Endothelial cell of umbilical vein (primary cell): ENCODE results near the gene ATXN10. TPM values are rescaled to one million over a fixed set of nuclear protein-coding genes. Genes with fewer than 3 reads are reported as not detected.

Experiments
- BruUV-seq: library from RNA; stranded (reverse); fragments of 400-500 nt; replicated peaks from 2 replicates; lab custom pipeline; 2021; lab: Mats Ljungman, UMichigan
- CTCF ChIA-PET: fragments of 300-600, 350-600 bp; sonication (Branson Sonifier 250); formaldehyde crosslinking; loops from one replicate; lab custom pipeline; 2021; ENCODE audit warnings: antibody characterized with exemption, inconsistent platforms; lab: Charles Lee
- POLR2A ChIA-PET: fragments of 300-600, 350-600 bp; sonication (Branson Sonifier 250); formaldehyde crosslinking; loops from one replicate; lab custom pipeline; 2021; ENCODE audit warnings: antibody characterized with exemption, inconsistent platforms; lab: Charles Lee
- DNase-seq: peaks from one replicate; pipeline ENCODE4 v3.0.0-alpha.2; 2011; ENCODE audit warnings: low read depth, low spot score
- FAIRE-seq: peaks from 2 replicates; lab custom pipeline; 2011; peaks lifted over from hg19 to GRCh38; lab: Jason Lieb, UNC
- H2AFZ ChIP-seq: 2 replicates; pipeline ENCODE4 v1.6.0; 2012; ENCODE audit warnings: low read depth, low read length, control low read depth, inconsistent platforms
- H3K27ac ChIP-seq: 2 replicates; pipeline ENCODE4 v1.5.1; 2011; ENCODE audit warnings: low read depth, mild to moderate bottlenecking, control low read depth, low read length, moderate library complexity; ENCODE audit not compliant: insufficient read depth
- H3K27me3 ChIP-seq, 2 experiments: 2 replicates each; pipeline versions ENCODE4 v1.6.0 to v1.6.1; 2011; ENCODE audit warnings: low read length in 2 of 2, mixed read lengths in 1 of 2; ENCODE audit not compliant: control insufficient read depth in 2 of 2, insufficient read depth in 2 of 2
- H3K36me3 ChIP-seq, 2 experiments: 2 replicates in 1 of 2; 3 replicates in 1 of 2; pipeline ENCODE4 v1.5.1; 2011; ENCODE audit warnings: low read length in 2 of 2, mild to moderate bottlenecking in 1 of 2, moderate library complexity in 1 of 2; ENCODE audit not compliant: control insufficient read depth in 2 of 2, insufficient read depth in 2 of 2; ENCODE audit errors: extremely low read depth in 1 of 2
- H3K4me1 ChIP-seq: 3 replicates; pipeline ENCODE4 v1.5.1; 2011; ENCODE audit warnings: mild to moderate bottlenecking, low read length; ENCODE audit not compliant: control insufficient read depth, insufficient read depth; ENCODE audit errors: extremely low read depth
- H3K4me2 ChIP-seq: 2 replicates; pipeline ENCODE4 v1.6.1; 2011; ENCODE audit warnings: low read length, control low read depth, mixed read lengths; ENCODE audit not compliant: insufficient read depth
- H3K4me3 ChIP-seq, 3 experiments: fragments of 200-600 bp in 1 of 3; sonication (generic), shearing (Covaris generic) in 1 of 3; replicated peaks in 1 of 3; 2 replicates each; pipeline ENCODE4 v1.5.1; 2011 to 2016; ENCODE audit warnings: control low read depth in 3 of 3, low read length in 3 of 3, mild to moderate bottlenecking in 2 of 3, inconsistent platforms in 1 of 3, low read depth in 1 of 3, moderate library complexity in 1 of 3; ENCODE audit not compliant: insufficient read depth in 1 of 3
- H3K79me2 ChIP-seq: 2 replicates; pipeline ENCODE4 v1.6.0; 2012; ENCODE audit warnings: low read length, inconsistent platforms; ENCODE audit not compliant: control insufficient read depth, insufficient read depth
- H3K9ac ChIP-seq: replicated peaks from 2 replicates; pipeline ENCODE3; 2011; ENCODE audit warnings: low read length, control low read depth; ENCODE audit not compliant: insufficient read depth; ENCODE audit errors: extremely low read depth
- H3K9me1 ChIP-seq: replicated peaks from 3 replicates; pipeline ENCODE4 v1.6.0; 2011; ENCODE audit warnings: mild to moderate bottlenecking, low read length; ENCODE audit not compliant: control insufficient read depth, insufficient read depth; ENCODE audit errors: extremely low read depth
- H3K9me3 ChIP-seq: replicated peaks from 2 replicates; pipeline ENCODE4 v1.5.1; 2012; ENCODE audit warnings: low read length, inconsistent platforms; ENCODE audit not compliant: control insufficient read depth, insufficient read depth
- H4K20me1 ChIP-seq: replicated peaks from 2 replicates; pipeline ENCODE3; 2011; ENCODE audit warnings: mild to moderate bottlenecking, low read length; ENCODE audit not compliant: control insufficient read depth, insufficient read depth; ENCODE audit errors: extremely low read depth
- CTCF ChIP-seq, 2 donors: IDR thresholded peaks; 1 replicate in 1 of 2; 2 replicates in 1 of 2; pipeline ENCODE4 v1.5.1; 2011; ENCODE audit warnings: low read length in 2 of 2, mild to moderate bottlenecking in 2 of 2, moderate library complexity in 2 of 2, control low read depth in 1 of 2, inconsistent platforms in 1 of 2, low read depth in 1 of 2; ENCODE audit not compliant: insufficient read depth in 1 of 2; ENCODE audit errors: extremely low read depth in 1 of 2
- EZH2 ChIP-seq: IDR thresholded peaks from 2 replicates; pipeline ENCODE4 v1.6.1; 2012; ENCODE audit warnings: borderline replicate concordance, low read depth, mild to moderate bottlenecking, moderate library complexity, low read length, inconsistent platforms; ENCODE audit not compliant: severe bottlenecking
- FOS ChIP-seq: IDR thresholded peaks from 2 replicates; pipeline ENCODE4 v1.6.1; 2011; ENCODE audit warnings: mild to moderate bottlenecking, low read length, moderate library complexity, borderline replicate concordance; ENCODE audit not compliant: insufficient read depth
- GATA2 ChIP-seq: IDR thresholded peaks from 2 replicates; pipeline ENCODE4 v1.7.0; 2011; ENCODE audit warnings: low read depth, mild to moderate bottlenecking, moderate library complexity, mixed read lengths, low read length; ENCODE audit not compliant: insufficient read length, insufficient read depth
- JUN ChIP-seq: IDR thresholded peaks from 2 replicates; pipeline ENCODE4 v1.6.1; 2011; ENCODE audit warnings: borderline replicate concordance, low read depth; ENCODE audit not compliant: insufficient read length, insufficient read depth
- MYC ChIP-seq: IDR thresholded peaks from one replicate; pipeline ENCODE4 v1.6.1; 2011; ENCODE audit warnings: mild to moderate bottlenecking, low read depth, low read length
- POLR2A ChIP-seq: IDR thresholded peaks from 2 replicates; pipeline ENCODE4 v1.6.1; 2012; ENCODE audit warnings: low read depth, mild to moderate bottlenecking, control low read depth, low read length
- POLR2AphosphoS5 ChIP-seq: IDR thresholded peaks from 2 replicates; pipeline ENCODE4 v1.6.1; 2012; ENCODE audit warnings: low read depth, mild to moderate bottlenecking, control low read depth, low read length, moderate library complexity; ENCODE audit not compliant: insufficient read depth
- dilution Hi-C: fragments of 300-500 bp; cut with MboI; formaldehyde crosslinking; loops from one replicate; pipeline ENCODE4 v1.15.0; 2019; ENCODE audit warnings: low sequenced_read_pairs; ENCODE audit not compliant: extremely low pct_ligation_motif_present
- intact Hi-C: fragments of 100-400 bp; cut with micrococcal nuclease; formaldehyde crosslinking; loops from one replicate; pipeline ENCODE4 v1.10.0; 2022
- polyA plus RNA-seq, 4 experiments: library from polyadenylated mRNA; depleted of rRNA in 3 of 4; stranded (reverse) in 3 of 4; unstranded in 1 of 4; fragments of >200 nt; gene quantifications; 2 replicates each; pipeline versions ENCODE4 v1.2.1 to v1.2.3, GENCODE V29; 2011 to 2012; ENCODE audit warnings: missing spikeins in 1 of 4
- total RNA-seq: library from RNA; stranded (reverse); gene quantifications from 2 replicates; pipeline ENCODE4 v1.2.3, GENCODE V29; 2021
- TF ChIP-seq, protein P1 (sequence below): IDR thresholded peaks from 2 replicates; pipeline ENCODE4 v1.6.1; 2011; ENCODE audit not compliant: insufficient read depth, insufficient read length

The ATXN10 gene
- total and polyA plus RNA-seq, 2 donors (not counting 3 experiments of a cell fraction or from before 2014, with no cell fraction given) = 73.2 to 91.9 TPM

DNA sequence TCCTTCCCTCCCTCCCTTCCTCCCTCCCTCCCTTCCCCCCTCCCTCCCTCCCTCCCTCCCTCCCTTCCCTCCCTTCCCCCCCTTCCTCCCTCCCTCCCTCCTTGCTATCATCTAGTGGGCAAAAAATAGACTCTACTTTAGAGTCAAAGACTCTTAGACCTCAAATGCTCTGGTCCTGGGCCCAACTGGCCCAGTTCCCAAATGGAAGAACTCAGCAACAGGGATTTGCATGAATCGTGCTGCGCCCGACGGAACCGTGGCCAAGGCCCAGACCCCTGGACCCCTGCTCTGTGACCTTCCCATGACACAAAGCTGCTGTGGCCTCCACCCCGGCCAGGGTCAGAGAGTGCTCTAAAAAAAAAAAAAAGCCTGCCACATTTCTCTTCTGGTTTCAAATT, 207.9 kb downstream of the ATXN10 start:
- H3K9me3 ChIP-seq = no peaks in the 10 kb centered on the region
- CTCF ChIA-PET = interaction anchor here (2.0 kb wide), 1 partner anchor 16 kb away, joined by 11 read pairs; no protein-coding TSS in a partner anchor
- FAIRE-seq (no peak), DNase-seq (no peak)
- H3K9me1 ChIP-seq = no peaks in the 10 kb centered on the region
- H3K36me3 ChIP-seq = no peaks in the 10 kb centered on the region
- intact Hi-C loops (no loop called here), dilution Hi-C loops (no loop called here)
- no peaks in the 10 kb centered on the region for H3K4me1 ChIP-seq
- H3K27me3 ChIP-seq = peaks cover 45 to 46% of the 10 kb centered on the region in 2 experiments
- TF ChIP-seq, protein P1, sequence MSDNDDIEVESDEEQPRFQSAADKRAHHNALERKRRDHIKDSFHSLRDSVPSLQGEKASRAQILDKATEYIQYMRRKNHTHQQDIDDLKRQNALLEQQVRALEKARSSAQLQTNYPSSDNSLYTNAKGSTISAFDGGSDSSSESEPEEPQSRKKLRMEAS = no peak
- POLR2A ChIA-PET = no interaction called here
- H3K9ac ChIP-seq = no peak overlapping the region
- no peak overlapping the region for H3K27ac ChIP-seq
- no TSS peak for BruUV-seq
- H2AFZ ChIP-seq = no peak overlapping the region
- no peaks in the 10 kb centered on the region for H4K20me1 ChIP-seq
- H3K79me2 ChIP-seq = no peaks in the 10 kb centered on the region
- H3K4me3 ChIP-seq = no peak overlapping the region
- H3K4me2 ChIP-seq = no peak overlapping the region

- Histone ChIP-seq H3K79me2 (no peaks in the 10 kb centered on the region), H3K4me2 (no peak overlapping the region), H3K4me1 (no peaks in the 10 kb centered on the region), H3K27me3 (peaks cover 45 to 46% of the 10 kb centered on the region in 2 experiments), H3K4me3 (no peak overlapping the region), H3K9me1 (no peaks in the 10 kb centered on the region), H3K9ac (no peak overlapping the region), H2AFZ (no peak overlapping the region), H3K36me3 (no peaks in the 10 kb centered on the region), H4K20me1 (no peaks in the 10 kb centered on the region), H3K27ac (no peak overlapping the region), H3K9me3 (no peaks in the 10 kb centered on the region)
- CTCF ChIA-PET = no interaction called here
- dilution Hi-C loops (no loop called here), intact Hi-C loops (no loop called here)
- FAIRE-seq = no peak
- no peak for DNase-seq
- TF ChIP-seq JUN (no peak), GATA2 (no peak), FOS (no peak), POLR2A (no peak), POLR2AphosphoS5 (no peak), MYC (no peak), CTCF (IDR thresholded peaks at IDR 0.05; ENCODE audit: extremely low read depth in 1 of 2, insufficient read depth in 1 of 2, low read depth in 1 of 2, low read length in 2 of 2) (no peak), EZH2 (no peak)
- TF ChIP-seq, protein P1 = no peak
- POLR2A ChIA-PET = no interaction called here
- no TSS peak for BruUV-seq
These were observed 208.6 kb downstream of the ATXN10 start for GRCh38 chr22:45880091-45880715.
